SW480 (cell line): Measurements from ENCODE around the gene WNT3A.
"Not testable (repeated sequence)": the region's sequence is repeated elsewhere in the genome, so short reads cannot be mapped to it uniquely, and the experiment has no call there.

Experiments used
- DNase-seq: peaks from one replicate; pipeline ENCODE4 v3.0.0-alpha.2; 2016; ENCODE audit warnings: low spot score

The WNT3A gene

GRCh38 chr1:228011721-228012311, 5.0 kb downstream of the WNT3A start:
- DNase-seq = no peak

GRCh38 chr1:228012555-228012954, 5.8 kb downstream of the WNT3A start:
- no peak for DNase-seq

GRCh38 chr1:228013131-228013934, 6.5 kb downstream of the WNT3A start:
- no peak for DNase-seq

GRCh38 chr1:228013935-228014930, 7.4 kb downstream of the WNT3A start:
- DNase-seq = no peak

GRCh38 chr1:228015276-228016180, 8.7 kb downstream of the WNT3A start:
- DNase-seq = no peak

- DNase-seq = no peak
These were observed 9.3 kb downstream of the WNT3A start for GRCh38 chr1:228016181-228016510.

GRCh38 chr1:228016653-228017355, 10.0 kb downstream of the WNT3A start:
- DNase-seq = no peak

- no peak for DNase-seq
These were observed 10.7 kb downstream of the WNT3A start for GRCh38 chr1:228017356-228018124.

GRCh38 chr1:228018125-228018398, 11.3 kb downstream of the WNT3A start:
- no peak for DNase-seq

GRCh38 chr1:228018961-228019721, 12.3 kb downstream of the WNT3A start:
- no peak for DNase-seq

GRCh38 chr1:228019722-228020083, 12.9 kb downstream of the WNT3A start:
- not testable (repeated sequence) for DNase-seq

GRCh38 chr1:228020686-228021354, 14.0 kb downstream of the WNT3A start:
- no peak for DNase-seq

GRCh38 chr1:228021355-228022030, 14.7 kb downstream of the WNT3A start:
- DNase-seq = no peak

- no peak for DNase-seq
These were observed 15.9 kb downstream of the WNT3A start for GRCh38 chr1:228022571-228023293.

GRCh38 chr1:228023294-228023639, 16.5 kb downstream of the WNT3A start:
- DNase-seq = no peak

- no peak for DNase-seq
These were observed 22.5 kb downstream of the WNT3A start for GRCh38 chr1:228029281-228029680.

GRCh38 chr1:228030451-228031201, 23.8 kb downstream of the WNT3A start:
- DNase-seq = no peak
